ENCODE results near the gene ZNF43.
"Not testable (repeated sequence)": the region's sequence is repeated elsewhere in the genome, so short reads cannot be mapped to it uniquely, and the experiment has no call there.

Gene ZNF43

GRCh38 chr19:21808400-21809000 lies 27.5 kb downstream of the ZNF43 start:
- DNase-seq (ENCODE audit: low read depth, low spot score) = not testable (repeated sequence)

DNA sequence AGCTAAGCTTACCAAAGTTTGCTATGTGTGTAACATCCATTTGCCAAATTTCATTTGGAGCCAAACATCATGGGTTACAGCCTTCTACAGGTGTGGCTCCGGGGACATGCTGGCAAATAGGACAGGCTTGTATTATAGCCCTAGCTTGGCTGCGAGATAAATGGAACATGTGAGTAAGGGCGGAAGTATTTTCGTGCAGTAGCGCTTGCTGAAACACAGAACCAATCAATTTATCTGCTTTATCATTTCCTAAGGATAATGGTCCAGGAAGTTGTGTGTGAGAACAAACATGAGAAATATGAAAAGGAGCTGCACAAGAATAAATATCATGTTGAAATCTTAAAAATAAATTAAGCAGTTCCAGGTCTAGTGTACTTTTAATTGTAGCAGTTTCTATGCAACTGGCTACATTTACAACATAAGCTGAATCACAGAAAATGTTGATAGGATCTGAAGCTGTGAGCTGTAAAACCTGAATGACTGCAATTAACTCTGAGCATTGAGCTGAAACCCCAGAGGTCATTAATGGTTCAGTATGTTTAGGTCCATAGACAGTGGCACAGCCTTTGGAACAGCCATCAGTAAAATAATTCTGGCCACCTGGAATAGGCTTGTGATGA lies 46.4 kb downstream of the ZNF43 start:
- no peak for DNase-seq (ENCODE audit: low read depth, low spot score)

GRCh38 chr19:21786936-21787335 lies 49.0 kb downstream of the ZNF43 start:
- DNase-seq (ENCODE audit: low read depth, low spot score) = no peak

DNA sequence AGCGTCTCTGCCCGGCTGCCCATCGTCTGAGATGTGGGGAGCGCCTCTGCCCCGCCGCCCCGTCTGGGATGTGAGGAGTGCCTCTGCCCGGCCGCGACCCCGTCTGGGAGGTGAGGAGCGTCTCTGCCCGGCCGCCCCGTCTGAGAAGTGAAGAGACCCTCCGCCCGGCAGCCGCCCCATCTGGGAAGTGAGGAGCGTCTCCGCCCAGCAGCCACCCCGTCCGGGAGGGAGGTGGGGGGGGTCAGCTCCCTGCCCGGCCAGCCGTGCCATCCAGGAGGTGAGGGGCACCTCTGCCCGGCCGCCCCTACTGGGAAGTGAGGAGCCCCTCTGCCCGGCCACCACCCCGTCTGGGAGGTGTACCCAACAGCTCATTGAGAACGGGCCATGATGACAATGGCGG lies 60.2 kb downstream of the ZNF43 start:
- not testable (repeated sequence) for DNase-seq (ENCODE audit: low read depth, low spot score)

DNA sequence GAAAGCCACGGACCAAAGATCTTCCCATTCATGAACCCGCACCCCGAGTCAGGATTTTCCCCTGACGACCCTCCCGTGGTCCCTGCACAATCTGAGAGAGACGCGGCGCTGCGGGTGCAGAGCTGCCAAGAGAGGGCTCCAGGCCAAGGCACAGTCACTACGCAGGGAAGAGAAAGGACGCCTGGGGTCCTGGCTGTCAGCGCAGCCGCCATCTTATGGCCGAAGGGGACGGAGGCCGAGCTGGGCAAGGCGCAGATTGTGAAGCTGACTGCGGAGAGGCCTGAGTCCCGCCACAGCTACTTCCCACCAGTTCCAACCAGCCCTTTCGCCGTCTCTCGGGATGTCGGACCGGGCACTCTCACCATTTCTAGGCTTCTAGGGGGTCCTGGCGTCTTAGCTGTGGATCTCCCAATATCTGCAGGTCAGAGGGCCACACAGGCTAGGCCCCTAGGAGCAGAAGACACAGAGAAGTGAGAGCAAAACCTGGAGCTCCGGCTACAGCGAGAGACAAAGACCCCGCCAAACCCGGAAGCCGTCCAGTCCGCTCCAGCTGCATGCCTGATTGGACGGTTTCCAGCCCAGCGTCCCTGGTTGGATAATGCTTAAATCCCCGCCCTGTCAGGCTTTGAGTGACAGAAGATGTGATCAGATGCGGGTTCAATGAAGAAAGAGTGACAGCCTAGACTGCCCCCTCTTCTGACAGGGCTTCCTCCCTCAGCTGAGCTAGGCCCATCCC lies 68.7 kb downstream of the ZNF43 start, which contains the start of gene ZNF100:
Gene ZNF100 (minus strand): TSS at position 515 of the 736 bp plus-strand sequence. CDS start 150 bp downstream, at position 365.
- DNase-seq (ENCODE audit: low read depth, low spot score) = peak; percentile 96

DNA sequence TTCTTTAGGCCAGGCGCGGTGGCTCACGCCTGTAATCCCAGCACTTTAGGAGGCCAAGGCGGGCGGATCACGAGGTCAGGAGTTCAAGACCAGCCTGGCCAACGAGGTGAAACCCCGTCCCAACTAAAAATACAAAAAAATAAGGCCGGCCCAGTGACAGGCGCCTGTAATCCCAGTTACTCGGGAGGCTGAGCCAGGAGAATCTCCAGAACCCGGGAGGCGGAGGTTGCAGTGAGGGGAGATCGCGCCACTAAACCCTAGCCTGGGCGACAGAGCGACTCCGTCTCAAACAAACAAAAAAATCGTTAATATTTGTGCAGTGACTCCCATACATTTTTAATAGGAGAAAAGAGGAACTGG lies 69.3 kb downstream of the ZNF43 start:
- DNase-seq (ENCODE audit: low read depth, low spot score) = not testable (repeated sequence)

DNA sequence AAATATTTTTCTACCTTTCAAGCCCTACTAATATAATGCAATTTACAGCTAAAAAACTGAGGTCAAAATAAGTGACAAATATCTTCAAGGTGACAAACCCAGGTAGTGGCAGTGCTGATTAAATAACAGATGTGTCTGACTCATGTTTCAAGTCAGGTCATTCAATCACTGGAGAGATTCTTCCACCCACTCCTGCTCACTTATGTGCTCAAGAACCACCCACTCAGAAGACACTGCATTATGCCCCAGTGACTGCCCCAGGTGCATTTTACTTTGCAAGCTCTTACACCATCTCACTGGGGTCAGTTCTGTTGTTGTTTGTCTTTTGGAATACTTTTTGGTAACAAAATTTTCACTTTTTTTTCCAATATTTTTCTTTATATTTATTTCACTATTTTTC lies 70.8 kb downstream of the ZNF43 start:
- DNase-seq (ENCODE audit: low read depth, low spot score) = no peak

GRCh38 chr19:21761547-21761946 lies 74.4 kb downstream of the ZNF43 start:
- DNase-seq (ENCODE audit: low read depth, low spot score) = not testable (repeated sequence)

- no peak for DNase-seq (ENCODE audit: low read depth, low spot score)
Measured at GRCh38 chr19:21758296-21758695, 77.7 kb downstream of the ZNF43 start.

DNA sequence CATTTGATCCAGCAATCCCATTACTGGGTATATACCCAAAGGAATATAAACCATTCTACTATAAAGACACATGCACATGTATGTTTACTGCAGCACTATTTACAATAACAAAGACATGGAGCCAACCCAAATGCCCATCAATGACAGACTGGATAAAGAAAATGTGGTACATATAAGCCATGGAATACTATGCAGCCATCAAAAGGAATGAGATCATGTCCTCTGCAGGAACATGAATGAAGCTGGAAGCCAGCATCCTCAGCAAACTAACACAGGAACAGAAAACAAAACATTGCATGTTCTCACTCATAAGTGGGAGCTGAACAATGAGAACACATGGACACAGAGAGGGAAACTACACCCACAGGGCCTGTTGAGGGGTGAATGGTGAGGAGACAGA lies 80.4 kb downstream of the ZNF43 start:
- DNase-seq (ENCODE audit: low read depth, low spot score) = not testable (repeated sequence)
